Measurements from ENCODE around the gene LMTK2. TPM values are rescaled to one million over a fixed set of nuclear protein-coding genes. Genes with fewer than 3 reads are reported as not detected.

LMTK2 gene
- 9.3 and 15.5 TPM in 2 replicates for total RNA-seq

GRCh38 chr7:98106647-98107312 lies at the start of gene LMTK2:
Gene LMTK2 (plus strand): TSS chr7:98106862. CDS start chr7:98107178, 316 bp downstream.

GRCh38 chr7:98211221-98211675 lies 104.6 kb downstream of the LMTK2 start, which contains the start of gene BHLHA15:
Gene BHLHA15 (plus strand): TSS chr7:98211439. CDS start chr7:98212310, 871 bp downstream.

GRCh38 chr7:98251601-98252424 lies 145.2 kb downstream of the LMTK2 start, which contains the start of gene TECPR1:
Gene TECPR1 (minus strand): TSS chr7:98252232. CDS start chr7:98246146, 6,086 bp downstream.

Other genes with a start within 250 kb of the LMTK2 start
- 56.4 and 70.7 TPM in 2 replicates for gene ASNS, start 234.5 kb upstream of the LMTK2 start, total RNA-seq
- not detected in 2 replicates for gene OCM2, start 116.7 kb upstream of the LMTK2 start, total RNA-seq
- gene BHLHA15, start 104.6 kb downstream of the LMTK2 start, total RNA-seq = 1.0 and 1.1 TPM in 2 replicates
- 15.3 and 33.1 TPM in 2 replicates for gene TECPR1, start 145.4 kb downstream of the LMTK2 start, total RNA-seq
- gene BRI3, start 174.8 kb downstream of the LMTK2 start, total RNA-seq = 31.0 and 77.3 TPM in 2 replicates